Measurements from ENCODE around the gene KMT2E.

The KMT2E gene

GRCh38 chr7:105024734-105025133, 10.7 kb downstream of the KMT2E start (continued):
- TF ChIP-seq ZBTB6 (tag by site-specific recombination; IDR thresholded peaks at IDR 0.05), result 0 out of 2 replicates have a peak, but pooled peaks have one; percentile 47
- TF ChIP-seq ZNF366 (tag by site-specific recombination; conservative IDR thresholded peaks at IDR 0.05), result peak; percentile 52; the same call in 1 of the 2 replicates
- no peak for TF ChIP-seq ZNF785 (tag by site-specific recombination; IDR thresholded peaks at IDR 0.05)
- peak; percentile 67 for TF ChIP-seq ZXDB (tag by site-specific recombination; IDR thresholded peaks at IDR 0.05)

GRCh38 chr7:105026750-105027149, 12.7 kb downstream of the KMT2E start:
- Histone ChIP-seq H3K27ac (ENCODE audit: extremely low read depth, low read depth, low read length) (no peak overlapping the region), H3K4me3 (ENCODE audit: low read depth, low read length) (no peak overlapping the region), H3K4me1 (ENCODE audit: control insufficient read depth, insufficient read depth, low read length) (peaks cover 34% of the 10 kb centered on the region), H3K36me3 (ENCODE audit: control insufficient read depth in 2 of 2, insufficient read depth in 1 of 2, low read length in 2 of 2) (no peaks in the 10 kb centered on the region), H3K9me3 (ENCODE audit: control insufficient read depth, insufficient read depth, low read depth, low read length) (no peaks in the 10 kb centered on the region)
- POLR2A ChIA-PET, result interaction anchor here (3.4 kb wide), 1 partner anchor 12 kb away, joined by 27 read pairs; the partner anchor contains the start of gene KMT2E
- CTCF ChIA-PET, result interaction anchor here (1.0 kb wide), 1 partner anchor 44 kb away, joined by 3 read pairs; no protein-coding TSS in a partner anchor
- 0 out of 2 replicates have a peak, but pooled peaks have one; percentile 53 for TF ChIP-seq KLF10 (tag by site-specific recombination; IDR thresholded peaks at IDR 0.05)
- TF ChIP-seq ZNF600 (tag by site-specific recombination; IDR thresholded peaks at IDR 0.05), result no peak
- 0 out of 2 replicates have a peak, but pooled peaks have one; percentile 35 for TF ChIP-seq KLF16 (tag by site-specific recombination; IDR thresholded peaks at IDR 0.05)
- peak; percentile 99 for TF ChIP-seq ZNF660 (tag by site-specific recombination; IDR thresholded peaks at IDR 0.05)
- no peak for TF ChIP-seq ZNF449 (tag by site-specific recombination; IDR thresholded peaks at IDR 0.05)
- TF ChIP-seq PRDM6 (tag by site-specific recombination; IDR thresholded peaks at IDR 0.05), result peak; percentile 86
- no peak for TF ChIP-seq ZNF530 (tag by site-specific recombination; IDR thresholded peaks at IDR 0.05; ENCODE audit: low read depth)
- no peak for TF ChIP-seq ELK4 (IDR thresholded peaks at IDR 0.05; ENCODE audit: borderline replicate concordance, low read depth, low read length)
- 0 out of 2 replicates have a peak, but pooled peaks have one; percentile 40 for TF ChIP-seq ZXDB (tag by site-specific recombination; IDR thresholded peaks at IDR 0.05)
- 0 out of 2 replicates have a peak, but pooled peaks have one; percentile 33 for TF ChIP-seq SP7 (tag by site-specific recombination; IDR thresholded peaks at IDR 0.05)
- TF ChIP-seq ZNF76 (tag by site-specific recombination; IDR thresholded peaks at IDR 0.05; ENCODE audit: borderline replicate concordance, low read depth), result no peak
- TF ChIP-seq ZNF654 (tag by site-specific recombination; IDR thresholded peaks at IDR 0.05; ENCODE audit: low read depth), result 0 out of 2 replicates have a peak, but pooled peaks have one; percentile 3
- no peak for TF ChIP-seq ZNF394 (tag by site-specific recombination; IDR thresholded peaks at IDR 0.05; ENCODE audit: borderline replicate concordance)
- TF ChIP-seq MZF1 (tag by site-specific recombination; IDR thresholded peaks at IDR 0.05; ENCODE audit: borderline replicate concordance), result peak; percentile 68
- no peak for TF ChIP-seq ZBTB1 (tag by site-specific recombination; IDR thresholded peaks at IDR 0.05)
- no peak for TF ChIP-seq ZNF133 (tag by site-specific recombination; IDR thresholded peaks at IDR 0.05)
- no peak for TF ChIP-seq ZNF2 (tag by site-specific recombination; IDR thresholded peaks at IDR 0.05)
- TF ChIP-seq ZNF629 (tag by site-specific recombination; IDR thresholded peaks at IDR 0.05), result peak; percentile 54
- no peak for TF ChIP-seq KLF1 (tag by site-specific recombination; IDR thresholded peaks at IDR 0.05)
- TF ChIP-seq OVOL3 (tag by site-specific recombination; IDR thresholded peaks at IDR 0.05), result no peak
- TF ChIP-seq ZNF571 (tag by site-specific recombination; IDR thresholded peaks at IDR 0.05), result no peak
- no peak for TF ChIP-seq ZNF121 (tag by site-specific recombination; IDR thresholded peaks at IDR 0.05)
- no peak for TF ChIP-seq GLIS1 (tag by site-specific recombination; IDR thresholded peaks at IDR 0.05)
- TF ChIP-seq ZNF18 (tag by site-specific recombination; IDR thresholded peaks at IDR 0.05), result no peak
- TF ChIP-seq ZNF140 (tag by site-specific recombination; IDR thresholded peaks at IDR 0.05), result no peak
- 0 out of 2 replicates have a peak, but pooled peaks have one; percentile 28 for TF ChIP-seq IKZF3 (tag by site-specific recombination; IDR thresholded peaks at IDR 0.05)

Data from HEK293 (cell line).